ENCODE results near the gene ZNF624.
"Not testable (repeated sequence)": the region's sequence is repeated elsewhere in the genome, so short reads cannot be mapped to it uniquely, and the experiment has no call there.

Gene ZNF624

DNA sequence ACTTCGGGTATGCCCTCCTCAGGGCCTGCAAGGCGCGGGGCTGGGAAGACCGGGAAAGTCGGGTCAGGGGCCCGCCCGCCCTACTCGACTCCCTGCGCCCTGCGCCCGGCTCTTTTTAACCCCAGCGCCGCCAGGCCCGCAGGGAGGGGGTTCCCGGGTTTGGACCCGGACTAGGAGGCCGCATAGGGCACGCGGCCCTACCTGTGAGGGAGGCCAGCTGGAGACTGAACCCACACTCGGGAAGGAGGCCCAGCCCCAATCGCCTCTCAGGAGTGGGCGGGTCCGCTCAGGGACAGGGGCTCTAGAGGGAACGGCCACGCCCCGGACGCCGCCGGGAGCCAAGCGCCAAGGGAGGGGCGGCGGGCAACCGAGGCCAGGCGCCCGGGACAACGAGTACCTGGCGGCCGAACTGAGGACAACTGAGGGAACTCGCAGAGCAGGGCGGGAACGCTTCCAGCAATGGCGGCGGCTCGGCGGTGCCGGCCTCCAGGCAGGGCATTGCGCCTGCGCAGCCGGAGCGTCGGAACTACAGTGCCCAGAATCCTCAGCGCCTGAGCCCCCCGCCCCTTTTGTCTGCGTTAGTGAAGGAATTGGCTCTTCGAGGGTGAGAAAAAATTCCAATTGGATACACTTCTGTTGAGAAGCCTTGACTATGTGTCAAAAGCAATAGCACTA is at the start of gene ZNF624:
Gene ZNF624 (minus strand): TSS at position 484 of the 675 bp plus-strand sequence.
- in situ Hi-C loops (cut with MboI; ENCODE audit: low pct_unique_long_range_greater_than_20kb, low sequenced_read_pairs), result no loop called here
- peak; percentile 94 for DNase-seq

DNA sequence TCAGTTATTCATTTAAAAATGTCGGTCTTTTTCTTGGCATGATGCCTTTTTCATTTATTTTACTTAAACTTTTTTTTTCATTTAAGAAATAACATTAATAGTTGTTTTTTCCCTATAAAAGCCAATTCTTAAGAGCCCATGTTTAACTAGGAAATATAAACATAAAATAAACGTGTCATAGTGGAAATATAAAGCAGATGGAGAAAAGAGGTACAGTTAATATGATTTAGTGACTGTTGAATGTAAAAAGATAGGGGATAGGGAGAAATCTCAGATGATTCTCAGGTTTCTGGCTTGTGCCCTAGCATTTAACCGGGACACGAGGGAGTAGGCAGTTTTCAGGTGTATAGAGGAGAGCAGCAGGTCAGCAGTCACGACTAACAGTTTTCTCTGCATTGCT is 44.0 kb upstream of the ZNF624 start:
- in situ Hi-C loops (cut with MboI; ENCODE audit: low pct_unique_long_range_greater_than_20kb, low sequenced_read_pairs); DNase-seq: not testable (repeated sequence)

GRCh38 chr17:16690447-16690846 is 36.8 kb upstream of the ZNF624 start:
- DNase-seq; in situ Hi-C loops (cut with MboI; ENCODE audit: low pct_unique_long_range_greater_than_20kb, low sequenced_read_pairs): not testable (repeated sequence)

DNA sequence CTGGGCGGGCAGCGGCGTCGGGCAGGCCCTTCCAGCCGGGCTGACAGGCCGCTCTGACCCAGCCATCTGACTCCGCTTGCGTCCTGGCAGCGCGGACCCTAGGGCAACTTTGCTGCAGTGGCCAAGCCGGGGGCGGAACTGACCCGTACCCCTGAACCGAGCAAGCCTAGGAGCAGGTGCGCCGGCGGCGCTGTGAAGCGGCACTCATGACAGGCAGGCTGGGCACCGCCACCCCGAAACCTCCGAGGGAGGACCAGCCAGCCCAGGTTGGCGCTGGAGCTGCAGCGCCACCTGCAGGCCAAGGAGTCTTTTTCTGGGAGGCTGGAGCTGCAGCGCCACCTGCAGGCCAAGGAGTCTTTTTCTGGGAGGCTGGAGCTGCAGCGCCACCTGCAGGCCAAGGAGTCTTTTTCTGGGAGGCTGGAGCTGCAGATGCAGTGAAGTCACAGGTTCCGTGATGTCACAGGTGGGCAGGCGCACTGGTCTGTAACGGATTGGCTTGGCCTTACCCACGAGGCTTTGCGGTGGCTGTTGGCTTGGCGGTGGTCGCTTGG is 36.2 kb upstream of the ZNF624 start, which contains the start of gene CCDC144A:
Gene CCDC144A (plus strand): TSS at position 511 of the 551 bp plus-strand sequence. CDS start 160 bp downstream, outside the sequence.
- in situ Hi-C loops (cut with MboI; ENCODE audit: low pct_unique_long_range_greater_than_20kb, low sequenced_read_pairs); DNase-seq: not testable (repeated sequence)

DNA sequence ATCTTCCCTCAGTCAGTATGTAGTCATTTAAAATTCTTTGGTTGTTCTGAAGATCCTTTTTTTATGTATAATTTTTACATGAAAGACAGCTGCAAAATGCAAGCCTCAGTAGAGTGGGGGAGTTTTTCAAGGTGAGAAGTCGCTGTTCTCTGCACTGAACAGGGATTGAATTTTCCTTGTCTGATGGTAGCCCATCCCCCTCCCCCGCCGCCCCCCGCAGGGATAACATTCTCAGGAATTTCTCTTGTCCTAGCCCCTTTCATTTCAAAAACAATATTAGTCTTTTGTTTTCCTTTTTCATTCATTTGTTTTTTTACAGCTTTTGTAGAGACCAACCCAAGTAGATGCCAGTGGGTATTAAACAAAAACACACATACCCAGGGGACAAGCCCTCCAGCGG is 33.5 kb upstream of the ZNF624 start:
- in situ Hi-C loops (cut with MboI; ENCODE audit: low pct_unique_long_range_greater_than_20kb, low sequenced_read_pairs); DNase-seq: not testable (repeated sequence)

DNA sequence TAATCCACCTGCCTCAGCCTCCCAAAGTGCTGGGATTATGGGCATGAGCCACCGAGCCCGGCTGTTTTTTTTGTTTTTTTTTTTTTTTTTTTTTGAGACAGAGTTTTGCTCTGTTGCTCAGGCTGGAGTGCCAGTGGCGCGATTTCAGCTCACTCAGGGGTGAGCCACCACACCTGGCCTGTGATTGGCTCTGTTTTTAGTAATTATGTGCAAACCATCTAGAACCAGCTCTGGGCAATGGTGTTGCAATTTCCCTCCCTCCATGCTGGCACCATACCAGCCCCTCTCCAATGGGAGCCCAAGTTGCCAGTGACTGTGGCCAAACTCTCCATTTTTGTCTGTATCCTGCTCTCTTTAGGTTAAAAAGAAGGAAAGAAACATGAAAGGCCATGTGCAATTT is 32.4 kb upstream of the ZNF624 start:
- DNase-seq; in situ Hi-C loops (cut with MboI; ENCODE audit: low pct_unique_long_range_greater_than_20kb, low sequenced_read_pairs): not testable (repeated sequence)

- in situ Hi-C loops (cut with MboI; ENCODE audit: low pct_unique_long_range_greater_than_20kb, low sequenced_read_pairs), result not testable (repeated sequence)
These were observed 29.9 kb upstream of the ZNF624 start for GRCh38 chr17:16683290-16684138.

GRCh38 chr17:16676676-16677268 is 23.1 kb upstream of the ZNF624 start:
- no peak for DNase-seq
- in situ Hi-C loops (cut with MboI; ENCODE audit: low pct_unique_long_range_greater_than_20kb, low sequenced_read_pairs), result no loop called here

More at GRCh38 chr17:16683290-16684138, 29.9 kb upstream of the ZNF624 start:
- DNase-seq, result not testable (repeated sequence)

DNA sequence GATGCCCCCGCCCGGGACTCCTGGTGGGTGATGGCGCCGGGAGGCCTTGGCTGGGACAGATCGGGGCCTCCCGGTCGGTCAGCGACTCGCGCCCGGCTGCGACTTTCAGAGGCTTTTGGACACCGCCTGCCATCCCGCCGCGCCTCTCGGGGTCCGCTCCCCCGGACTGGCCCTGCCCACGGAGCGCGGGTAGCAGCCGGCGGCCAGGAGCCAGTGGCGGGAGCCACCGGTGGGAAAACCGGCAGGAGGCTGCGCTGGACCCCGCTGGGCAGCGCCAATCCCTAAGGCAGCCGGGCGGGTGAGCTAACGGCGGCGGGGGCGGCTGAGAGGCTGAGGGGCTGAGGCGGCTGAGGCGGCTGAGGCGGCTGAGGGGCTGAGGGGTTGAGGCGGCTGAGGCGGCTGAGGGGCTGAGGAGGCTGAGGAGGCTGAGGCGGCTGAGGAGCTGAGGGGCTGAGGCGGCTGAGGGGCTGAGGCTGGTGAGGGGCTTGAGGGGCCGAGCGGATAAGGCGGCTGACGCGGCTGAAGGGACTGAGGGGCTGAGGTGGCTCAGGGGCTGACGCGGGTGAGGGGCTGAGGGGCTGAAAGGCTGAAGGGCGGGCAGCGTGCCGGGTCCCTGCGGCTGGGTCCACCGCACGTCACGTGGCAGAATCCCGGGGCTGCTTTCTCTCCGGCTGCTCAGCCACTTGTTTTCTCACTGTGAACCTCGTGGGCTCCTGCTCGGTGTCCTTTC is 13.4 kb upstream of the ZNF624 start:
- DNase-seq; in situ Hi-C loops (cut with MboI; ENCODE audit: low pct_unique_long_range_greater_than_20kb, low sequenced_read_pairs): not testable (repeated sequence)

- DNase-seq; in situ Hi-C loops (cut with MboI; ENCODE audit: low pct_unique_long_range_greater_than_20kb, low sequenced_read_pairs): not testable (repeated sequence)
These were observed 12.9 kb upstream of the ZNF624 start for GRCh38 chr17:16666553-16666906.

GRCh38 chr17:16662936-16663335 is 9.3 kb upstream of the ZNF624 start:
- in situ Hi-C loops (cut with MboI; ENCODE audit: low pct_unique_long_range_greater_than_20kb, low sequenced_read_pairs), result no loop called here
- no peak for DNase-seq

DNA sequence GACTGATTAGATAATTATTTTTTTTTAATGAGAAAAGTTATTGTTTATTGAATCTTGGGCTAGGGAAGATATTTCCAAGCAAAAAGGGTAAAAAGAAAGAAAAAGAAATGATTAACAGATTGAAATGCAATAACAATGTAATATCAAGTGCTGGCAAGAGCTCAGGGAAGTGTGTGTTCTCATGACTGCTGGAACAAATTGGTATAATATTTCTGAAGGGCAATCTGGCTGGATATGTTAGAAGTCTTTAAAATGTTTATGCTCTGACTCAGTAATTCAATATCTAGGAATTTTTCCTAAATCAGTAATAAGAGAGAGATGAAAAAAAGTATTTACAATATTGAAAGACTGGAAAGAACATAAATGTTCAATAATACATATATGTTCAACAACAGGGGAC is 7.6 kb upstream of the ZNF624 start:
- in situ Hi-C loops (cut with MboI; ENCODE audit: low pct_unique_long_range_greater_than_20kb, low sequenced_read_pairs), result no loop called here
- DNase-seq, result no peak

DNA sequence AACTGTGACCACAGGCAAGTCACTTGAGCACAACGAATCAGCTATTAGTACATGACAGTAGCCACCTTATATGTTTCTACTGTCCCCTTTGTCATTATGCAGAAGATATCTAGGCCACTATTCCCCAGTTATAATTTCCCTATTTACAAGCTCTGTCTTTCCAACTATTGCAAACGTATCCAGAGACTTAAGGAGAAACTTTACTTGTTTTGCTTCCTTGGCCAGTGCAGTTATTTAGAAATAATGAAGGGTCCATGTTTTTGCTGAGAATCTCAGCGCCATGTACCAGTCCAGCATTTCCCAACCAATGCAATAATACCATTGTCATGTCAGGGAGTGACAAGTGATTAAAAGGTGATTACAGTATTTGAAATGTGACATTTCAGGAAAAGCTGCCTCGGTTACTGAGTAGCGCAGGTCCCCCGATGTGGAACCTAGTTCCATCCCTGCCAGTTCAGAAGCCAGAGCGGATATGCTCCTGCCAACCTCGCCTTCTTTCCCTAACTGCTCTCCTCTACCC is 743 bp downstream of the ZNF624 start:
- DNase-seq, result no peak
- in situ Hi-C loops (cut with MboI; ENCODE audit: low pct_unique_long_range_greater_than_20kb, low sequenced_read_pairs), result no loop called here

GRCh38 chr17:16652252-16652651 is 1.4 kb downstream of the ZNF624 start:
- DNase-seq, result no peak
- in situ Hi-C loops (cut with MboI; ENCODE audit: low pct_unique_long_range_greater_than_20kb, low sequenced_read_pairs), result no loop called here

- in situ Hi-C loops (cut with MboI; ENCODE audit: low pct_unique_long_range_greater_than_20kb, low sequenced_read_pairs), result no loop called here
- DNase-seq, result no peak
These were observed 4.1 kb downstream of the ZNF624 start for GRCh38 chr17:16649585-16649984.

DNA sequence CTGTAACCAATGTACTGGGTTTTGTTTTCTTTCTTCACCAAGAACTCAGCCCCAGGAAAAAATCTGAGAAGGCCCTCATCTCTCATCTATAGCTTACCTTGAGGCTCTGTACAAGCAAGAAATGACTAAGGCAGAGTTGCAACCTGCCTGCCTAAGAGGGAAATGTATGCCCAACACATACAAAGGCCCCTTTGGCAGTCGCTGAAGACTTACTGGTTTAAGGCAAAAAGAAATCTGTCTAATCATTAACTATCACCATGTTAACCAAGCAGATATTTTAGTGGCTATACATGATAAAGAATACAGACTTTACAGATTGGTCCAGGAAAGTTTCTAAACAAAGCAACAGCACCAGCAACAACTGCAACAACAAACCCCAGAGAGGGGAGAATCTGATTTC is 14.2 kb downstream of the ZNF624 start:
- in situ Hi-C loops (cut with MboI; ENCODE audit: low pct_unique_long_range_greater_than_20kb, low sequenced_read_pairs), result no loop called here
- DNase-seq, result no peak

DNA sequence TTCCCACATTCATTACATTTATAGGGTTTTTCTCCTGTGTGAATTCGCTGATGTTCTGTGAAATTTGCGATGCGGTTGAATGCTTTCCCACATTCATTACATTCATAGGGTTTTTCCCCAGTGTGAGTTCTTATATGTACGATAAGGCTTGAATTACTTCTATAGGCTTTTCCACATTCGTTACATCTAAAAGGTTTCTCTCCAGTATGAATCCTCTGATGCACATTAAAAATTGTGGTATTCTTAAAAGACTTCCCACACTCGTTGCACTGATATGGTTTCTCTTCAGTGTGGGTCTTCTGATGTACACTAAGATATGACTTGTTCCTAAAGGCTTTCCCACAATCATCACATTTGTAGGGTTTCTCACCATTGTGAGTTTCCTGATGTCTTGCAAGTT is 30.4 kb downstream of the ZNF624 start:
- no peak for DNase-seq
- in situ Hi-C loops (cut with MboI; ENCODE audit: low pct_unique_long_range_greater_than_20kb, low sequenced_read_pairs), result no loop called here

DNA sequence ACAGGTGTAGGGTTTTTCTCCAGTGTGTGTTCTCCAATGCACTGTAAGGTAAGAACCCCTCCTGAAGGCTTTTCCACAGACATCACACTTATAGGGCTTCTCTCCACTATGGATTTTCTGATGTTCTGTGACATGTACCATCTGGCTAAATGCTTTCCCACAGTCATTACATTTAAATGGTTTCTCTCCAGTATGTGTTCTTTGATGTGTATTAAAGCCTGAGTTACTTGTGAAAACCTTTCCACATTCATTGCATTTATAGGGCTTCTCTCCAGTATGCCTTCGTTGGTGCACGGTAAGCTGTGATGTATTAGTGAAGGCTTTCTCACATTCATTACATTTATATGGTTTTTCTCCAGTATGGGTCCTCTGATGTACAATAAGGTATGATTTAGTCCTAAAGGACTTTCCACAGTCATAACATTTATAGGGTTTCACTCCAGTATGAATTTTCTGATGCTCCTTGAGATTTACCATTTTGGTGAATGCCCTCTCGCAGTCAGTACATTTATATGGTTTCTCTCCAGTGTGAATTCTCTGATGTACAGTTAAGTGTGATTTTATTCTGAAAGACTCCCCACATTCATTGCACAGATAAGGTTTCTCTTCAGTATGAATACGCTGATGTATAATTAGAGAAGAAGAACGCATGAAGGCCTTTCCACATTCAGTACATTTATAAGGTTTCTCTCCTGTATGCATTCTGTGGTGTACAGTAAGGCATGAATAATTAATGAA is 30.9 kb downstream of the ZNF624 start:
- in situ Hi-C loops (cut with MboI; ENCODE audit: low pct_unique_long_range_greater_than_20kb, low sequenced_read_pairs), result no loop called here
- DNase-seq, result no peak

All from KBM-7 (cell line).